Measurements from ENCODE around the gene BACH2.

DNA sequence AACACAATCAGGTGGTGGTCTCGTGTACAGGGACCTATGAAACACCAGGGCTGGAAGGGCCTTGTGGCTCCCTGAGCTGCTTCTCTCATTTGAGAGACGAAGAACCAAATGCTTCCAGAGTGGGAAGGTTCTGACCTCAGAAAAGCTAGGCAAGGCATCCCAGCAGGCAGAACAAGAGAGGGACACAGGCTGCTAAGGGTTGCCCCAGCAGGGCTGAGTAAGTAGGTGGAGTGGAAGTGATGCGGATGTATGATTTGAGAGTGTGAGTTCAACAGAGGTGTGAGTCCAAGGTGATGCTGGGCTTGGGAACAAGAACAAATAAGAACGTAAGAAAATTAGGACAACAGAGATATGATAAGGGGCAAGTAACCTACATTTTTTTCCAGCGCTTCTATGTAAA lies 147.8 kb downstream of the BACH2 start:
- TF ChIP-seq POLR2A (IDR thresholded peaks at IDR 0.05; ENCODE audit: low read depth) (no peak), CTCF (IDR thresholded peaks at IDR 0.05) (no peak), EP300 (IDR thresholded peaks at IDR 0.05) (no peak), POLR2AphosphoS5 (IDR thresholded peaks at IDR 0.05) (no peak)
